Skeletal muscle satellite cell (primary cell): ENCODE measurements around the gene SLC2A4.

ENCODE experiments used
- H3K27me3 ChIP-seq: 2 replicates; pipeline ENCODE4 v1.7.0; 2013; ENCODE audit warnings: low read length; ENCODE audit not compliant: control insufficient read depth, insufficient read depth
- H3K36me3 ChIP-seq: 2 replicates; pipeline ENCODE4 v1.7.0; 2013; ENCODE audit warnings: mild to moderate bottlenecking, control low read depth, low read length; ENCODE audit not compliant: insufficient read depth
- H3K4me1 ChIP-seq: 2 replicates; pipeline ENCODE4 v1.7.0; 2013; ENCODE audit warnings: low read length; ENCODE audit not compliant: control insufficient read depth, insufficient read depth
- H3K4me2 ChIP-seq: 2 replicates; pipeline ENCODE4 v1.7.0; 2013; ENCODE audit warnings: mild to moderate bottlenecking, low read length
- H3K4me3 ChIP-seq: 2 replicates; pipeline ENCODE4 v1.7.0; 2013; ENCODE audit warnings: low read length
- H3K9ac ChIP-seq: 2 replicates; pipeline ENCODE4 v1.7.0; 2013; ENCODE audit warnings: mild to moderate bottlenecking, low read depth, low read length, moderate library complexity
- H3K9me3 ChIP-seq: replicated peaks from 2 replicates; pipeline ENCODE4 v1.7.0; 2013; ENCODE audit warnings: mild to moderate bottlenecking, control low read depth, low read length

Gene SLC2A4

GRCh38 chr17:7295230-7296180, 14.0 kb downstream of the SLC2A4 start:
- H3K4me2 ChIP-seq, result peak overlapping the region; percentile 80
- no peak overlapping the region for H3K9ac ChIP-seq
- no peaks in the 10 kb centered on the region for H3K9me3 ChIP-seq
- peak overlapping the region; percentile 64 for H3K4me3 ChIP-seq
- no peaks in the 10 kb centered on the region for H3K36me3 ChIP-seq
- peaks cover 10% of the 10 kb centered on the region for H3K4me1 ChIP-seq
- peaks cover 38% of the 10 kb centered on the region for H3K27me3 ChIP-seq

GRCh38 chr17:7296189-7296861, 14.8 kb downstream of the SLC2A4 start:
- peak overlapping the region; percentile 31 for H3K9ac ChIP-seq
- H3K4me2 ChIP-seq, result peak overlapping the region; percentile 82
- peaks cover 10% of the 10 kb centered on the region for H3K4me1 ChIP-seq
- H3K36me3 ChIP-seq, result no peaks in the 10 kb centered on the region
- H3K27me3 ChIP-seq, result peaks cover 30% of the 10 kb centered on the region
- peak overlapping the region; percentile 64 for H3K4me3 ChIP-seq
- H3K9me3 ChIP-seq, result no peaks in the 10 kb centered on the region

- H3K36me3 ChIP-seq, result no peaks in the 10 kb centered on the region
- no peak overlapping the region for H3K4me2 ChIP-seq
- H3K27me3 ChIP-seq, result peaks cover 4% of the 10 kb centered on the region
- H3K4me3 ChIP-seq, result no peak overlapping the region
- no peaks in the 10 kb centered on the region for H3K9me3 ChIP-seq
- peaks cover 1% of the 10 kb centered on the region for H3K4me1 ChIP-seq
- no peak overlapping the region for H3K9ac ChIP-seq
Measured at GRCh38 chr17:7304179-7304578, 22.7 kb downstream of the SLC2A4 start.

- Histone ChIP-seq H3K27me3 (no peaks in the 10 kb centered on the region), H3K9me3 (no peaks in the 10 kb centered on the region), H3K36me3 (peaks cover 22% of the 10 kb centered on the region), H3K4me2 (peak within 1 kb of the TSS; percentile 83), H3K9ac (peak within 1 kb of the TSS; percentile 99), H3K4me1 (peaks cover 18% of the 10 kb centered on the region), H3K4me3 (peak within 1 kb of the TSS; percentile 85)
Measured at GRCh38 chr17:7306911-7307685, 25.6 kb downstream of the SLC2A4 start, which contains the start of gene EIF5A. Gene EIF5A (plus strand): TSS chr17:7307628. CDS start chr17:7309636, 2,008 bp downstream.

- Histone ChIP-seq H3K4me1 (peaks cover 20% of the 10 kb centered on the region), H3K27me3 (no peaks in the 10 kb centered on the region), H3K9ac (peak overlapping the region; percentile 99), H3K4me2 (peak overlapping the region; percentile 78), H3K36me3 (peaks cover 30% of the 10 kb centered on the region), H3K9me3 (no peaks in the 10 kb centered on the region), H3K4me3 (peak overlapping the region; percentile 85)
Measured at GRCh38 chr17:7307686-7308624, 26.4 kb downstream of the SLC2A4 start.

- peaks cover 39% of the 10 kb centered on the region for H3K36me3 ChIP-seq
- H3K9me3 ChIP-seq, result no peaks in the 10 kb centered on the region
- peaks cover 29% of the 10 kb centered on the region for H3K4me1 ChIP-seq
- H3K4me2 ChIP-seq, result peak overlapping the region; percentile 78
- H3K4me3 ChIP-seq, result peak overlapping the region; percentile 85
- no peaks in the 10 kb centered on the region for H3K27me3 ChIP-seq
- peak overlapping the region; percentile 99 for H3K9ac ChIP-seq
Measured at GRCh38 chr17:7308625-7309433, 27.3 kb downstream of the SLC2A4 start.

GRCh38 chr17:7309628-7310027, 28.1 kb downstream of the SLC2A4 start:
- H3K4me3 ChIP-seq, result peak overlapping the region; percentile 85
- H3K9me3 ChIP-seq, result no peaks in the 10 kb centered on the region
- H3K4me1 ChIP-seq, result peaks cover 37% of the 10 kb centered on the region
- peak overlapping the region; percentile 78 for H3K4me2 ChIP-seq
- H3K9ac ChIP-seq, result peak overlapping the region; percentile 99
- no peaks in the 10 kb centered on the region for H3K27me3 ChIP-seq
- H3K36me3 ChIP-seq, result peaks cover 41% of the 10 kb centered on the region

- Histone ChIP-seq H3K4me2 (peak overlapping the region; percentile 78), H3K9me3 (no peaks in the 10 kb centered on the region), H3K4me3 (no peak overlapping the region), H3K9ac (no peak overlapping the region), H3K36me3 (peaks cover 48% of the 10 kb centered on the region), H3K4me1 (peaks cover 44% of the 10 kb centered on the region), H3K27me3 (no peaks in the 10 kb centered on the region)
Measured at GRCh38 chr17:7311110-7311705, 29.7 kb downstream of the SLC2A4 start.

- Histone ChIP-seq H3K9me3 (no peaks in the 10 kb centered on the region), H3K27me3 (no peaks in the 10 kb centered on the region), H3K4me3 (no peak overlapping the region), H3K4me2 (peak overlapping the region; percentile 9), H3K9ac (no peak overlapping the region), H3K4me1 (peaks cover 44% of the 10 kb centered on the region), H3K36me3 (peaks cover 56% of the 10 kb centered on the region)
Measured at GRCh38 chr17:7312432-7313087, 31.0 kb downstream of the SLC2A4 start.
